Body of pancreas (tissue), 4 donors: ENCODE results near the gene TRPV6.

ENCODE experiments used
- POLR2A ChIP-seq, 3 donors: fragments of 450-650 bp; IDR thresholded peaks; one replicate each; pipeline ENCODE4 v1.6.1; 2016; ENCODE audit warnings: antibody characterized with exemption in 3 of 3, mild to moderate bottlenecking in 2 of 3
- TF ChIP-seq, protein P1 (sequence below), 7 experiments: fragments of 450-650 bp in 4 of 7; fragments of 200-600 bp in 3 of 7; sonication (generic) in 3 of 7; IDR thresholded peaks; one replicate each; pipeline ENCODE4 v1.5.1; 2016 to 2019; ENCODE audit warnings: antibody characterized with exemption in 7 of 7

DNA sequence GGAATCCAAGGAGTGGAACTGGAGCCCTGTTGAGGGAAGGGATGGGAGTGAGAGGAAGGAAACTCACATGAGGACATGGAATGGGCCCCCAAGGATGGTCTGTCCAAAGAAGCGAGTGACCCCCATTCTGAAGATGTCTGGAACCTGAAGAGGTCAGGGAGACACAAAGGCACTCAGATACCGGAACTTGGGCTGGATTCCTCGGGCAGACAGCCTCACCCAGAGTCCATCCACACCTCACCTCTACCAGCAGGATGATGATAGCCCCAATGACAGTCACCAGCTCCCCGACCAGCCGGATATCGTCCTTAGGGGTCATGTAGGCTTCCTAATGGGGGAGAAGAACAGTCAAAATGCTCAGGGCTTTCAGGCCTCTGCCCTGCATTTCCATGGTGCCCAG, 10.7 kb downstream of the TRPV6 start:
- TF ChIP-seq, protein P1, sequence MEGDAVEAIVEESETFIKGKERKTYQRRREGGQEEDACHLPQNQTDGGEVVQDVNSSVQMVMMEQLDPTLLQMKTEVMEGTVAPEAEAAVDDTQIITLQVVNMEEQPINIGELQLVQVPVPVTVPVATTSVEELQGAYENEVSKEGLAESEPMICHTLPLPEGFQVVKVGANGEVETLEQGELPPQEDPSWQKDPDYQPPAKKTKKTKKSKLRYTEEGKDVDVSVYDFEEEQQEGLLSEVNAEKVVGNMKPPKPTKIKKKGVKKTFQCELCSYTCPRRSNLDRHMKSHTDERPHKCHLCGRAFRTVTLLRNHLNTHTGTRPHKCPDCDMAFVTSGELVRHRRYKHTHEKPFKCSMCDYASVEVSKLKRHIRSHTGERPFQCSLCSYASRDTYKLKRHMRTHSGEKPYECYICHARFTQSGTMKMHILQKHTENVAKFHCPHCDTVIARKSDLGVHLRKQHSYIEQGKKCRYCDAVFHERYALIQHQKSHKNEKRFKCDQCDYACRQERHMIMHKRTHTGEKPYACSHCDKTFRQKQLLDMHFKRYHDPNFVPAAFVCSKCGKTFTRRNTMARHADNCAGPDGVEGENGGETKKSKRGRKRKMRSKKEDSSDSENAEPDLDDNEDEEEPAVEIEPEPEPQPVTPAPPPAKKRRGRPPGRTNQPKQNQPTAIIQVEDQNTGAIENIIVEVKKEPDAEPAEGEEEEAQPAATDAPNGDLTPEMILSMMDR (IDR thresholded peaks at IDR 0.05) = no peak
- no peak for TF ChIP-seq POLR2A (IDR thresholded peaks at IDR 0.05)
